NCI-H748 (cell line): ENCODE results near the gene ADAMTS12.
"Not testable (repeated sequence)": the region's sequence is repeated elsewhere in the genome, so short reads cannot be mapped to it uniquely, and the experiment has no call there.

Experiments used
- DNase-seq: peaks from one replicate; lab custom pipeline; 2025; ENCODE audit not compliant: unreplicated experiment; lab: John Stamatoyannopoulos, UW

The ADAMTS12 gene

DNA sequence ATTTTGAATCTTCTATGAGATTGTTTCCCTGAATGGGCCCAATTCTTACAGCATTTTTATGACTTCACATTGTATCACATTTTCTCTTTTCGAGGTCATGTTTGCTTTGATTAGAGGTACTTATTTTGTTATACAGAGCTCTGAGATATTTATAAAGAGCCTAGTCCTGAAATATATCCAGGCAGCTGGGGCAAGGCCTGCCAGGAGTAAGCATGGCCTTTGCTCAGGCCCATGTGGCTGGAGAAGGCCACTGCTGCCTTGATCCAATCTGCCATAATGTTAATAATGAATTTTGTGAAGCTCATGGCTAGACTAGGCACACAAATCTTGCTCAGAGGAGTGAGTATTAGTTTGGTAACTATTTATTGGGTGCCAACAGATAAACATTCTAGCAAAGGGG, 355.0 kb downstream of the ADAMTS12 start:
- no peak for DNase-seq

- no peak for DNase-seq
Observed at GRCh38 chr5:33531824-33532223, 360.0 kb downstream of the ADAMTS12 start.

DNA sequence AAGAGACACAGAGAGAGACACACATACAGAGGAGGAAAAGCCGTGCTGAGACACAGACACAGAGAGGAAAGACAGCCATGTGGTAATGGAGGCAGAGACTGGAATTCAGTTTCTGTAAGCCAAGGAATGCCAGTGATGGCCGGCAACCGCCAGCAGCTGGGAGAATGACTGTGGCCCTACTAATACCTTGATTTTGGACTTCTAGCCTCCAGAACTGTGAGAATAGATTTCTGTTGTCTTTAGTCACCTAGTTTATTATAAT, 360.8 kb downstream of the ADAMTS12 start:
- no peak for DNase-seq

DNA sequence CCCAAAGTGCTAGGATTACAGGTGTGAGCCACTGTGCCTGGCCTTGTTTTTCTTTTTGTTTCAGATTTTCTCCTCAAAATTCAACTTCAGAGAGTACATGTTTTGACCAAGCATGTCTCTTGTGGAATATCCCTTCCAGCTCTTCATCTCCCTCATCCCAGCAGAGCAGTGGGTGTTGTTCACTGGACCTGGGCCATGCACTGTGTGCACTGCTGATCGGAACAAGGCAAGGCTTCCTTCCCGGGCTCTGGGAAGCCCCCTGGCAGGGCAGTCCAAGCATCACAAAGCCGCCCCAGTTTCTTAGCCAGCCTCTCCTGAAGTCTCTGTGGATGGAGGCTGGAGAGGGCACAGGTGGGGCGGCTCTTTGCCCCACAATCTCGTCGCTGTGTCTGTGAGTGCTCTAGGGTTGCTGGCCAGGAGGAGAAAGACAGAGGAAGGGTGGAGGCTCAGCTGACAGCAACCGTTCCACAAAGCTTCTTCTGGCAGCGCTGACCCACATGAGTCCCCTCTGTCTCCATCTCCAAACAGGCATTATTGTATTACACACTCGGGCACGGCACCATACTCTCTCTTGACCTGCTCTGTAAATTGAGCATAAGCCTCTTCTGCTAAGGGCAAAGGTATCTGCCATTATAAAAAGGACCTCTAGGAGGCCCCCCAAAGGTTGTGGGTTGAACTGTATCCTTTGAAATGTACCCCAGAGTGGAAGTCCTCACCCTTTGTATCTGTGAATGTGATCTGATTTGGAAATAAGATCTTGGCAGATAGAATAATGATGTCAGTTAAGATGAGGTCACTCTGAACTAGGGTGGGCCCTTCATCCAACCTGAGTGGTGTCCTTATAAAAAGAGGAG, 361.4 kb downstream of the ADAMTS12 start:
- DNase-seq: no peak

DNA sequence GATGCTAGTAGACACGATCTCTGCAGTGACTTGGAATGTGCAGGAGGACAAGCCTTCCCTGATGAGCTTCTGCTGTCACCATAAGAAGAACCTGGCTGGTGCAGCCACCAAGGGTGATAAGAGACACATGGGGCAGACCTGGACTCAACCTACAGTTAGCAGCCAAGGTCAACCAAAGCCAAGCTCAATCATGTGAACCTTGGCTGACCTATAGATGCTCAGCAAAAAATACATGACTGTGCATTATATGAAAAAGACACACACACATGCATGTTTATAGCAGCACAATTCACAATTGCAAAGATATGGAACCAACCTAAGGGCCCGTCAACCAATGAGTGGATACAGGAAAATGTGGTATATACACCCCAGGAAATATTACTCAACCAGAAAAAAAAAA, 364.1 kb downstream of the ADAMTS12 start:
- no peak for DNase-seq

- DNase-seq: no peak
Observed at GRCh38 chr5:33526755-33527154, 365.0 kb downstream of the ADAMTS12 start.

DNA sequence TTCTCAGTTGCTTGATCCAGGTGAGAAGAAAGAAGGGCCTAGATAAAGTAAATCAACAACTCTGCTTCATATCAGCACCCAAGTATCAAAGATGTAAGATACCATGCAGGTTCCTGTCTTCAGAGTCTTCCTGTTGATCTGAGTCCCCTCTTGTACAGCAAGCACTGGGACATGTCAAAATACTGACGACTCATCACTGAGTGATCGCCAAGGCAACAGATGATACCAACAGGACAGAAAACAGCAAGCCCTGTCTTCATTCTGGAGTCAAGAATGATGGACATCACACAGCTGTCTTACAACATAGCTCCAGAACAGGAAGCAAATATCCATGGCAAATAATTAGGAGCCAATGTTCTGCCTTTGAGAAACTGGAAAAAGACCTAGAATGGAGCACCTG, 367.3 kb downstream of the ADAMTS12 start:
- DNase-seq: no peak

- DNase-seq: no peak
Observed at GRCh38 chr5:33523208-33523771, 368.5 kb downstream of the ADAMTS12 start.

- DNase-seq: no peak
Observed at GRCh38 chr5:33516421-33516820, 375.4 kb downstream of the ADAMTS12 start.

DNA sequence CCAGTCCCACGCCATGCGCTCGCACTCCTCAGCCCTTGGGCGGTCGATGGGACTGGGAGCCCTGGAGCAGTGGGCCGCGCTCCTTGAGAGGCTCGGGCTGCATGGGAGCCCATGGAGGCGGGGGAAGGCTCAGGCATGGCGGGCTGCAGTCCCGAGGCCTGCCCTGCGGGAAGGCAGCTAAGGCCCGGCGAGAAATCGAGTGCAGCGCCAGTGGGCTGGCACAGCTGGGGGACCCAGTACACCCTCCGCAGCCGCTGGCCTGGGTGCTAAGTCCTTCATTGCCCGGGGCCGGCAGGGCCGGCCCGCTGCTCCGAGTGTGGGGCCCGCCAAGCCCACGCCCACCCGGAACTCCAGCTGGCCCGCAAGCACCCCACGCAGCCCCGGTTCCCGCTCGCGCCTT, 376.4 kb downstream of the ADAMTS12 start:
- not testable (repeated sequence) for DNase-seq

DNA sequence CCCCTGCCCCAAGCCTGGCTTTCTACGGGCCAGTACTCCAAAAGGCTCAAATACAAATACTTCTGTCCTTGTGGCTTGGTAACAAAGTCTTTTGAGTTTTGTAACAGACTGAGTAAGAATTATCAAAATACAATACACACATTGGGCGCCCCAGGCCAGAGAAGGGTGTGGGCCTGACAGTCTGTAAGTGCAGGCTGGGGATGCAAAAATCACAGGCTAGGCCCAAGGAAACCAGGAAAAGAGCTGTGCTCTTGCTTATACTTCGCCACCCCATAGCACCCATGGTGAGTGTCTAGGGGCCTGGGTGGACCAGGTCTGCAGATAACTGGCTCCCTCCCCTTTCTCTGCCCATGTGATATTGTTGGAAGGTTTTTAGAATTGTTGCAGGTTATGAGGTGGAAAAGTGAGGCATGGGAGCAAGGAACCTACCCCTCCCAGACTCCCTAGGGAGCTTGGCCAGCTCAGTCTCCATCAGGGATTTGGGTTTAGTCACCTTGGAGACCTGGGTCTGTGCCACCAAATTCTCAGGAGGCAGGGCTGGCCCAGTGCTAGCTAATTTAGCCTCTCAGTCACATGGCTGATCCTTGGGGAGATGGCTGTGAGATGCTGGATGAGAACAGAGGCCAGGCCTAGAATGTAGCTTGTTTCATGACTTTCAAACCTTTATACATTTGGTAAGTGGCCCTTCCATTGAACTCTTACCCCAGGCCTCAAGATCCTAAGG, 378.2 kb downstream of the ADAMTS12 start:
- no peak for DNase-seq

- no peak for DNase-seq
Observed at GRCh38 chr5:33509036-33509435, 382.8 kb downstream of the ADAMTS12 start.

- DNase-seq: no peak
Observed at GRCh38 chr5:33507426-33507825, 384.4 kb downstream of the ADAMTS12 start.

- no peak for DNase-seq
Observed at GRCh38 chr5:33504570-33504969, 387.2 kb downstream of the ADAMTS12 start.

GRCh38 chr5:33501899-33502298, 389.9 kb downstream of the ADAMTS12 start:
- no peak for DNase-seq

DNA sequence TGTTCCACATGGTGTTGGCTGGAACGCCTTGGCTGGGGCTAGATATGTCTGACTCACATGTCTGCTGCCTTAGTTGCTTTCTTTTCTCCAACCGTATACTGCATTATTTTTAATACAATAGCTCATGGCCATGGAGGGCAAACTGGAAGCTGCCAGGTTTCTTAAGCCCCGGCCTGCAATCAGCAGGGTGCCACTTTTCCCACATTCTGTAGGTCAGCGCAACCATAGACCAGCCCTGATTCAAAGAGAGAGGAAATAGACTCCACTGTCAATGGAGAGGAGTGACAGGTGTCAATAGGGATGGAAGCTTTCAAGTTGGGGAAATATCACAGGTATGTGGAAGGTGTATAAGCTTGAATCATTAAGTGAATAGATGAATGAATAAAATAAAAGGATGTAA, 390.5 kb downstream of the ADAMTS12 start:
- DNase-seq: no peak

GRCh38 chr5:33494466-33494865, 397.3 kb downstream of the ADAMTS12 start:
- no peak for DNase-seq

DNA sequence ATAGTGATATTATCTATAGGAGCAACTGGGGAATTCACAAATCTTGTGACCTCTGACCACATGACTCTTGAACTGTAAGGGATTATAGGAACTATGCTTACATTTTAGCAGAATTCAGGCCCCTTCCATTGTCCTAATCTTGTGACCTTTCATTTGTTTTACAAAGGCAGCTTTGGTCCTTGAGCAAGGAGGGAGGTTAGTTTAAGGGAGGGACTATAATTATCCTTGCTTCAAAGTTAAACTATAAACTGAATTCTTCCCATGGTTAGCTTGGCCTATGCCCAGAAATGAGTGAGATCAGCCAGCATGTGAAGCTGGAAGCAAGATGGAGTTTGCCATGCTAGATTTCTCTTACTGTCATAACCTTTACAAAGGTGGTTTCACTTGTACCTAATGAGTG, 399.8 kb downstream of the ADAMTS12 start:
- DNase-seq: no peak

DNA sequence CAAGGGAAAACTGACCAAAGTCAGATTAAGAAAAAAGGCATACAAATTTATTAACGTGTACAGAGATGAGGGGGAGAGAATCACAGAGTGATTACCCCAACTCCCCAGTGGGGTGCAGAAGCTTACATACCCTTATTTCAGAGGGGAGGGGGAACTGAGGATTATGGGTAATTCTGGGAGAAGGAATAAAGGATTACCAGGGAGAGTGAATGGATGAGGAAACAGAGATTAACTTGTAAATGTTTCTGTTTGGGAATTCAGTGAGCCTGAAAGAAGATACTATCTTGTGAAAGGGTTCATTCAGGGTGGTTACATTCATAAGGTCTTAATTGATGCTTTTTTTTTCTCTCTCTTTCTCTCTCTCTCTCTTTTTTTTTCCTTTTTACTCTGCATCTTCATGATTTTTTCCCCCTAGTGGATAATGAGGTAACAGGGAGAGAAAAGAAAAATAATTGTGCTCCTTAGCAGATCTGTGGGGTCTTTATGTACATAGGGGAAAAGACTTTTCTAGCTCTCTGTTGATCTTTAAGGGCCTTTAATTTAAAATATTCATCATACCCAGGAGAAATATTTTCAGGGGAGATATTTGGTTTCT, 401.6 kb downstream of the ADAMTS12 start:
- DNase-seq: no peak

GRCh38 chr5:33489481-33490067, 402.2 kb downstream of the ADAMTS12 start:
- DNase-seq: no peak

DNA sequence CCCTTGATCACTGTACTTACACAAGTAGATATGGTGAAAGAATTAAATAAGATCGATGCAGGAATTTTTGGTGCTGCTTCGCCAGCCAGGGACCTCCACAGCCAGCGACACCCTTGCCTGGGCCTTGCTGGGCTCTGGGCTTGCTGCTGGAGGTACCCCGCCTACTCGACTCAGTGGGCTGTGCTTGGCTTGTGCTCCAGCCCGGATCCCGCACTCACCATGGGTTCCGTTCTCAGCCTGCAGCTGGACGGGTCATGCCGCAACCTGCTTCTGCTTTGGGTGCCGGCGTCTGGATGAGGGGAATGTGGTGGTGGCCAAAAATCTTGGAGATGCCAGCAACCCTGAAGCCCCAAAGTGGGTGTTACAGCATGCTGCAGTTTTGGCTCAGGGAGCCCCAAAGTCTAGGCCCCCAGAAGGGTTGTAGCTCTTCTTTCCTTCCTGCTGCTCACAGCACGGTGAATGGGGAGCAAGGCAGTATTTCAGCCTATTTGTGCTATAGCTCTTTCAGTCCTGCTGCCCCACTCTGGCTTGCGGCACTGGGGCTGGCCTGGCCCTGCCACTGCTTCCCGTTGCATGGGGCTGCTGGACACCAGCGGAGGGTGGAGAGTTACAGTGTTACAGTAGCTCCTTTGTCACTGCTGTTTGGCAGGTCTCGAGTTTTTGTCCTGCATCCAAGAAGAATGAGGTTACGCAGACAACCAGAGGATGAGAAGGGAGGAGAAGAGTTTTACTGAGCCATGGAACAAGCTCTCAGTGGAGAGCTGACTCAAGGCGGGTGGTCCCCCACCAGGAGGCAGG, 403.0 kb downstream of the ADAMTS12 start:
- DNase-seq: no peak
